ENCODE results near the gene LIF.
A peak's percentile ranks its signal among the peaks of the same experiment; 100 is the strongest.

Gene LIF

DNA sequence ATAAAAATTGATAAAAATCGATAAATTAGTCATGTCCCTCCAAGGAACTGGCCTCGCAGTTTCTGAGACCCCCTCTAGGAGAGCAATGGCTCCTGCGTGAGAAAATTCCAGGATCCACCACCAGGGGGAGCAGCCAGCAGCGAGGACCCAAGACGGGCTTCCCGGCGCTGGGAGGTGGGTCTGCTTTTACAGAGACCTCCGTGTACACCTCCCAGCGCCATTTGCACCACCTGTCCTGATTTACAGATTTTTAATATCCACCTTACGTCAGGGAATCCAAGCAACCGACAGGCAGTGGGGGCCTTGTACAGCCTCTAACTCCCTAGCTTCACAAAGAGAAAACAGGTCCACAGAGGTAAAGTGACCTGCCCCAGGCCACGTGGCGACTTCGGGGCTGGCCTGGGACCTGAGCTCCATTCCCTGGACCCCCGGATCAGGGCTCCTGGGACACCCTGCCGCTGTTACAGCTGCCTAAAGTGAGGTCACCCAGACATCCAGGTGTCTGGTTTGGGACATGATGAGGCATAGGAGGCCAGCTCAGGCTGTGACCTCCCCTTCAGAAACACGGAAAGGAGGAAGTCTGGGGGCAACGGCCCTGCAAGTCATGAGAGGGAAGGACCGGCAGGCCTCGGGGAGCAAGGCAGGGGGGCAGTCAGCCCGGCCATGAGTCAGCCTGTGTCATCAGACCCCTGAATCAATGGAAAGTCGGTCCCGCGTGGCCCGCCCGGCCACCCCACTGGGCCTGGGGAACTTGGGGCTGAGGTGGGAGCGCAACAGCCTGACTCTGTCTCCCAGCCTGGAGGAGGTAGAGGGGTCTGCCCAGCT, 16.6 kb upstream of the LIF start:
- DNase-seq (ENCODE audit: low spot score): peak; percentile 85

DNA sequence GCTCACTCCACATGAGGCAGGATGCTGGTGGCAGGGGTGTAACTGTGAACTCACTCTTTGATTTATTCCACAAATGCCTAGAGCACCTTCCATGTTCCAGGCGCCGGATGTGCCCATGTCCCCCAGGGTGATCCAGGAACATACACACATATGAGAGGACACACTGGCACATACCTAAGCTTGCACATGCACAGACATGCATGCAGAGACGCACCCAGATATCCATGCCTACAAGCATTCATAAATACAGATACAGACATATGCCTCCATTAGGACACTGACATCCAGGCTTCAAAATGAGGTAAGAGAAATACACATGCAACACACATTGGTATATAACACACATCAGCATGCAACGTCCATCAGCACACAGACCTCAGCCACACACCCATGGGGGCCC, 15.6 kb upstream of the LIF start:
- no peak for DNase-seq (ENCODE audit: low spot score)

DNA sequence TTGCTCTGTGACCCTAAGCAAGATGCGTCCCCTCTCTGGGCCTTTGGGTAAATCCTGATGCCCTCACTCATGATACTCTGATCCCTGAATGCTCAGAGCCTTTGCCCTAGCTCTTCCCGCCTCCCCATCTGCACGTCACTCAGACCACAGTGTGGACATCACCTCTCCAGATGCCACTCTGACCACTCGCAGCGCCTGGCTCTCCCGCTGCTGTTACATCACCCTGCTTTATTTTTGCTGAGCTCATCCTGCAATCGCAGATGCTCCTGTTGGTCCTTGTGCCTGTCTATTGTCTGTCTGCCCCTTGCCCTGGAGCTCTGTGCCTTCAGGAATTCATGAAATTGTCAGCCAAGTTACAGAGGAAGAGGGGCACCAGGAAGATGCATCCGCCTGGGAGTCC, 14.6 kb upstream of the LIF start:
- no peak for DNase-seq (ENCODE audit: low spot score)

- no peak for DNase-seq (ENCODE audit: low spot score)
These were observed 14.1 kb upstream of the LIF start for GRCh38 chr22:30260682-30261081.

DNA sequence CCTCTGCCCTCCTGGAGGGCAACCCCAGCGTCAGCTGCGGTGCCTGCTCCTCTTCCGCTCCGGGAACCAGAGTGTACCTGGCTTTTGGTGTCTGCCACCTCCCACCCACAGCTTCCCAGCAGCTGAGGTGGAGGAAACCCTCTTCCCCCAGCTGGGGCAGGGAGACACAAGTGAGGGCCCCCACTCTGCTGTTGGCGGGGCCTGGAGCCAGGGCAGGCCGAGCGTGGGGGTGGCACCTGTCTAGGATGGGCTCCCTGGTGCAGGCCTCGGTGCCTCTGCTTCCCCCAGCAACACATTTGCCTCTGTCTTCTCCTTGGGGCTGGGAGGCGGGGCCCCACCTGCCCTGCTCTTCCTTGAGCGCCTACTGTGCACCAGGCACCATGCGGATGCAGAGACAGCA, 13.7 kb upstream of the LIF start:
- no peak for DNase-seq (ENCODE audit: low spot score)

DNA sequence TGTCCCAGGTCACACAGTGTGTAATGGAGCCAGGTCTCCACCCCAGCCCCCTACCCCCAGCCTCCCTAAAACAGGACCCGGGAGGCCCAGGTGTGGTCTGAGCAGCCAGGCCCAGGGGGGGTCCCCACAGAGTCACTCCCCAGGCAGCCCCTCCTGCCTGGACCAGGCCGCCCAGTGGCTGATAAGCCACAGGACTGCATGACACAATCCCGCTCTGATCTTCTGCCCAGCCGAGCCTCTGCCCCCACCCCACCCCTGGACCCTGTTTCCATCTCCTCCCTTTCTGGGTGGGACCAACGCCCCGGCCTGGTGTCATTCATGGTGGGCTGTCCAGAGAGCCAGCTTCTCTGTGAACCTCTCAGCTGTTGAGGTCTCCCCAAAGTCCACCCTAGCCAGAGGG, 7.8 kb upstream of the LIF start:
- DNase-seq (ENCODE audit: low spot score): no peak

- no peak for DNase-seq (ENCODE audit: low spot score)
These were observed 6.8 kb upstream of the LIF start for GRCh38 chr22:30253205-30253852.

DNA sequence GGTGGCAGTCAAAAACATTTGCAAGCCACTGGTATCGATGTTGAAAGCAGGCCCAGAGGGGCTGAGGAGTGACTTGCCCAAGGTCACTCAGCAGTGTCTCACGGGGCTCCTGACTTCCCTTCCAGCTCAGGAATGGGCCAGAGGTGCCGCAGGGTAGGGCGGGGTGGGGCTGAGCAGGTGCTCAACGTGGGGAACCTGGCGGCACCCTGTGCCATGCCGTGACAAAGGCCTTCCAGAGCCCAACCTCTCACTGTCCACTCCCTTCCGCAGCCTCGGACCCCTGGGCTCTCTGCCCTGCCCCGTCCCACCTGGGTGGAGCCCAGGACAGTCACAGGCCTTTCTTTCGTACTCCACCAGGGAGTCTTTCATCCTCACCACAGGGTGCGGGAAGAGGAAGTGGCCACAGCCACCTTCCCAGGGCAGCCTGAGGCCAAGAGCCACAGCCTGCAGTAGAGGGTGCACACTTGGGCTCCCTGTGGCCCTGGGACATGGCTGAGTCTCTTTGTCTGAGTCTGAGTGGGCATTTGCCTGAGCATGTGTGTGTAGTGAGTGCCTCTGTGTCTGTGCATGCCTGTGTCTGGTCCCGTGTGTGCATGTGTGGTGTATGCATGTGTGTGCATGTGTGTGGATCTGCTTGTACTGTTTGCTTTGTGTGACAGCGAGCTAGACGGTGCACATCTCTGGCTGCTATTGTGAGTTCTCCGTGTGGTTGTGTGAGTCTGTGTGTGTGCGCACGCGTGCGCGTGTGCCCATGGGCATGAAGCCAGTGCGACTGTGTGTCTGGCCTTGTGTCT, 6.0 kb upstream of the LIF start:
- DNase-seq (ENCODE audit: low spot score): no peak

GRCh38 chr22:30251711-30252110, 5.2 kb upstream of the LIF start:
- DNase-seq (ENCODE audit: low spot score): no peak

GRCh38 chr22:30250661-30251267, 4.2 kb upstream of the LIF start:
- DNase-seq (ENCODE audit: low spot score): peak; percentile 32

- DNase-seq (ENCODE audit: low spot score): no peak
These were observed 3.5 kb upstream of the LIF start for GRCh38 chr22:30250039-30250565.

DNA sequence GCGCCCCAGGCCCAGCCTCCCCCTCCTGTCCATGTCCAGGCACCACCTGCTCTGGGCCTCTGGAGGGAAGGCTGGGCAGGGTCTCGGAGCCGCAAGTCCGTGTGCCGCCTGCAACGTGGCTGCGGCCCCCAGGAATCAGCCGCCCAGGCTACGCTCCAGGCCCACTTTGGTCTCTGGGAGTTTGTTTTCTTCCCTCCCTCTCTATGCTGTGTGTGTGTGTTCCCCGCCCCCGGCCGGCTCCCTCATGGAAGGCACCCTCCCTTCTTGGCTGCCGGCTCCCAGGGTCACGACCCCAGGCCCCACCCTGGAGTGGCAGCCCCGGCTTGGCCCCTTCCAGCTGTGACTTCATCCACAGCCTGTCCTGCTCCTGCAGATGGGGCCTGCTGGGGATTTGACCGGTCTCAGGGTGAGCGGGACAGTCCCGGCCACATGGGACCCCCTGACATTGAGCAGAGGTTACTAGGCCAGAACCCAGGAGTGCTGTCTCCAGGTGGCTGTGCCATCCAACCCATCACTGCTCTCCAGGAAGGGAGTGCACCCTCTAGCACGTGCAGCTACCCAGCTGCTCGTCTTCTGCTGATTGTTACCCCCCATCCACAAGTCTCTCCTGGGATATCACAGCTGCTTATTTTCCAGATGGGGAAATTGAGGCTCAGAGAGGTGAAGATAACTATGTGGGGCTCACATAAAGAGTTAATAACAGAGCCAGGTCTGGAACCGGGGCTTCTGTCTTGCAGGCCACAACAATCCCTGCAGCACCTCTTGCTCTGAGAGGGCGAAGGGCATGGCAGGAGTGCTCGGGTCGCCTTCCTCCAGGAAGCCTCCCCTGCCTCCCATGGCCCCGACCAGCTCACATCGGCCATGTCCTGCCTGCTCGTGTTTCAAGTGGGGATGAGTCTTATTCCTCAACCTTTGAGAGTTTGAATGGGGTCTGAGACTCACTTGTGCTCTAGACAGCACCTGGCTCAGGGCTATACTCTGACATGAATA, 2.8 kb upstream of the LIF start:
- no peak for DNase-seq (ENCODE audit: low spot score)

DNA sequence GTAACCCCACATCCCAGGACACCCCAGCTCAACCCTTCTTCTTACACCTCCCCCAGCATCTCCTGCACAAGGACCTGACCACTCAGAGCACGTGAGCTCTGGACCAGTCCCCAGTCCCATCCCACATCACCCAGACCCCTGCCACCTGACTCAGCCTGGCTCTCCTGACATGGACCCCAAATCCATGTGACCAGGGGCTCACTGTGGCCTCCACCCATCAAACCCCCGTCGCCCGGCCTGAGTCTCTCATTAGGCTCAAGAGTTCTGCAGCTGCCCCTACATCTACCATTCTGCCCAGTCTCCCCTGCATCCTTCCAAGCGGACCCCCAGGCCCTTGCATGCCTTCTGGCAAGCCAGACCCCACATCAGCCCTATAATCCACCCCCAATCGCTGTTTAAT, 1.9 kb upstream of the LIF start:
- no peak for DNase-seq (ENCODE audit: low spot score)

GRCh38 chr22:30247974-30248373, 1.4 kb upstream of the LIF start:
- DNase-seq (ENCODE audit: low spot score): no peak

DNA sequence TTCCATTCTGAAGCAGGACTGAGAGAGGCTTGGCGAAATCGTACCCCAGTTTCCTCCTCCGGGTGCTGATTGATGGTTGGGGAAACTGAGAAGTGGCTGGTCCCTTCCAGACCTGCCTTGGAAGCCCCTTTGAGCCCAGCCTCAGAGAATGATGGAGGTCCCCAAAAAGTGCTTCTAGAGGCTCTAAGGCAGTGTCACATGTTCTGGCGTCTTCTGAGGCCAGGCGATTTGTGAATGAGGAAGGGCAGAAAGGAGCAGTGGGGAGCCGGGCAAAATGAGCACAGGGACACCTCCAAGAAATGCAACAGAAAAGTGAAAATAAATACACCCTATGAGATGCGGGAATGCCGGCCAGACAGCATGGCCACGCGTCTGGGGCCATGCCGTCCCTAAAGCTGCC, 1.0 kb upstream of the LIF start:
- DNase-seq (ENCODE audit: low spot score): no peak

DNA sequence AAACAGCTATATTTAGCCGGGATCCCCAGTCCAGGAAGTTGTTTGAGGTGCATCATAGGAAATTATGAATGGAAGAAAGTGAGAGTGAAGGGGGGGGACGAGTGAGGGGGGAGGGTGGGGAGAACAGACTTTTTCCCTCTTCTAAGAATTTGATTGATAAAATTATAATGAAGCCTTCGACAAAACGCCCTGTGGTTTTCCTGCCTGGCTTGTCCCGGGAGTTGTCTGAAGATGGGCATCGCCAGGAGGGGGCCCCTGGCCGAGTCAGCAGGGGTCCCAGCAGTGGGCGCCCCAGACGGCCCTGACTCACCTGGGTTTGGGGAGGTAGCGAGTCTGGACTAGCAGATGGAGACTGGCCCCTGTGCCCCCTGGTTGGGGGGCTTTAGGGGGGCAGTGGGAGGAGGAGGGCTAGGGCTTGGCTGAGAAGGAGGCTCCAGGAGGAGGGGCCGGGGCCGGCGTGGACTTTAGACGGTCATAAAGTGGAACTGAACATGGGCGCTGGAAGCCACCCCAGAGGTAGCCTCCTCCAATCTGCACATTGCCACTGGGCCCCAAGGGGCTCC, 336 bp upstream of the LIF start:
- DNase-seq (ENCODE audit: low spot score): no peak

- peak; percentile 58 for DNase-seq (ENCODE audit: low spot score)
These were observed 1.2 kb downstream of the LIF start for GRCh38 chr22:30245181-30245984.

- peak; percentile 28 for DNase-seq (ENCODE audit: low spot score)
These were observed 1.9 kb downstream of the LIF start for GRCh38 chr22:30244641-30245040.

- DNase-seq (ENCODE audit: low spot score): peak; percentile 32
These were observed 2.5 kb downstream of the LIF start for GRCh38 chr22:30244066-30244465.

DNA sequence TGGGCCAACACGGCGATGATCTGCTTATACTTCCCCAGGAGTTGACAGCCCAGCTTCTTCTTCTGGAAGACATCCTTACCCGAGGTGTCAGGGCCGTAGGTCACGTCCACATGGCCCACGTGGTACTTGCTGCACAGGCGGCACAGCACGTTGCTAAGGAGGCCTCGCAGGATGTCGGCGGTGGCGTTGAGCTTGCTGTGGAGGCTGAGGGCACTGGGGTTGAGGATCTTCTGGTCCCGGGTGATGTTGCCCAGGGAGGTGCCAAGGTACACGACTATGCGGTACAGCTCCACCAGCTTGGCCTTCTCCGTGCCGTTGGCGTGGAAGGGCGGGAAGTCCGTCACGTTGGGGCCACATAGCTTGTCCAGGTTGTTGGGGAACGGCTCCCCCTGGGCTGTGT, 2.9 kb downstream of the LIF start:
- peak; percentile 53 for DNase-seq (ENCODE audit: low spot score)

Data from activated CD4-positive, alpha-beta T cell treated with anti-CD3 and anti-CD28 coated beads, Interleukin-2, Interleukin-4, amounts not matched to agents 100 ng/mL and 50 ng/mL, durations not matched to agents 16 hours and 8 hours (primary cell).